ENCODE results near the gene ARHGEF10L.

DNA sequence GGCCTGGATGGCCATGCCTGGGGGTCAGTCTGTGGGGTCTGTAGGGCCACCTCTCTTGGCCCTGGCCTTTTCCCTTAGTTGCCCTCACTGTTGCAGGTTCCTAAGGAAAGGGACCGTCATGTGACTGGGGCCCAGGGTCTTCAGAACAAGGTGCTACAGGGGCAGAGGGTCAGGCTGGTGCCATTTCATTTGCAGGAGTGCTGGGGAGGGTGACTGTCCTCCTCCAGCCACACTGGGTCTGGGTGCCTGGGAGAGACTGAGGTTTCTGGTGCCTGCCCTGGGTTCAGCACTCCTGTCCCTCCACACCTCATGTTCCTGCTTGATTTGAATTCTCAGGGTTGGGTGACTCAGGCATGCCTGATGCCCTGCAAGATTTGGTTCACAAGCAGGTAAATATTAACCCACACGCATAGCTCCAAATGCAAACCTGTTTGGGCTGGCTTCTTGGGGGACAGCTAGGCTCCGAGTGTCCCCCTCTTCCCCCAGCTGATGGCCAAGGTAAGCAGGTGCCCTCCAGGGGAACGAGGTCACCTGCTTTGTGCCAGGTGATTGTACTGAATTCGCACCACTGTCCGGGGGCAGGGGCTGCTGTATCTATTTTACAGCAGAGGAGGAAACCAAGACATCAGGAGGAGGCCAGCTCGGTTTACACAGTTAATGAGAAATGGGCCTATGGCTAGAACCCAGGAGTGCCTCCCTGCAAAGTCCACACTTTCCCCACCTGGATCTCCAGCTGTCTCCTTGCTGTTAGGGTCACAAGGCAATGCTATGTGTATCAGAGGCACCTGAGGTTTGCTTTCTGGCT is 20.3 kb downstream of the ARHGEF10L start:
- TF ChIP-seq CTCF (IDR thresholded peaks at IDR 0.05) (no peak), POLR2A (IDR thresholded peaks at IDR 0.05) (no peak)
